Activated naive CD4-positive, alpha-beta T cell treated with Interleukin-2 at 50 U/mL for 16 hours (primary cell): ENCODE measurements around the gene MMP28.
"Not testable (repeated sequence)": the region's sequence is repeated elsewhere in the genome, so short reads cannot be mapped to it uniquely, and the experiment has no call there.

Experiments used
- DNase-seq: peaks from one replicate; pipeline ENCODE4 v3.0.0-alpha.2; 2020

Gene MMP28

GRCh38 chr17:35765086-35765710 lies 30.2 kb downstream of the MMP28 start:
- DNase-seq, result no peak

- DNase-seq, result peak; percentile 89
Measured at GRCh38 chr17:35764123-35764991, 31.1 kb downstream of the MMP28 start.

GRCh38 chr17:35763767-35764122 lies 31.7 kb downstream of the MMP28 start:
- DNase-seq, result no peak

- no peak for DNase-seq
Measured at GRCh38 chr17:35761601-35762000, 33.8 kb downstream of the MMP28 start.

- no peak for DNase-seq
Measured at GRCh38 chr17:35760587-35760986, 34.9 kb downstream of the MMP28 start, which contains the start of gene C17orf50. C17orf50 (plus strand) TSS chr17:35760887; CDS start chr17:35760942, 55 bp downstream.

GRCh38 chr17:35757243-35757642 lies 38.2 kb downstream of the MMP28 start:
- DNase-seq, result no peak

GRCh38 chr17:35752945-35753764 lies 42.3 kb downstream of the MMP28 start, which contains the start of gene GAS2L2:
GAS2L2 (minus strand) TSS chr17:35753239; CDS start chr17:35752850, 389 bp downstream.
- no peak for DNase-seq

- no peak for DNase-seq
Measured at GRCh38 chr17:35752471-35752870, 43.0 kb downstream of the MMP28 start.

GRCh38 chr17:35751541-35751940 lies 43.9 kb downstream of the MMP28 start:
- DNase-seq, result not testable (repeated sequence)

GRCh38 chr17:35750526-35751395 lies 44.7 kb downstream of the MMP28 start:
- DNase-seq, result no peak

GRCh38 chr17:35749560-35750412 lies 45.7 kb downstream of the MMP28 start:
- DNase-seq, result no peak

GRCh38 chr17:35748979-35749378 lies 46.5 kb downstream of the MMP28 start:
- no peak for DNase-seq

- DNase-seq, result no peak
Measured at GRCh38 chr17:35748341-35748841, 47.0 kb downstream of the MMP28 start.

- DNase-seq, result peak; percentile 80
Measured at GRCh38 chr17:35747540-35748017, 47.9 kb downstream of the MMP28 start.

GRCh38 chr17:35745749-35746320 lies 49.6 kb downstream of the MMP28 start:
- no peak for DNase-seq

GRCh38 chr17:35745246-35745645 lies 50.2 kb downstream of the MMP28 start:
- no peak for DNase-seq

- no peak for DNase-seq
Measured at GRCh38 chr17:35744830-35745229, 50.6 kb downstream of the MMP28 start.

GRCh38 chr17:35743626-35744328 lies 51.7 kb downstream of the MMP28 start:
- no peak for DNase-seq

GRCh38 chr17:35742896-35743477 lies 52.5 kb downstream of the MMP28 start:
- DNase-seq, result no peak
